Measurements from ENCODE around the gene TXNIP.

TXNIP gene

GRCh38 chr1:145959333-145959732 lies 37.0 kb downstream of the TXNIP start:
- no peak for ATAC-seq

GRCh38 chr1:145958734-145959133 lies 37.6 kb downstream of the TXNIP start:
- no peak for ATAC-seq
- TF ChIP-seq ZFP30 (CRISPR knock-in tag; IDR thresholded peaks at IDR 0.05) (no peak), TOX (CRISPR knock-in tag; IDR thresholded peaks at IDR 0.05; ENCODE audit: borderline replicate concordance) (no peak)

More at GRCh38 chr1:145959333-145959732, 37.0 kb downstream of the TXNIP start:
- TF ChIP-seq ZNF8 (CRISPR knock-in tag; IDR thresholded peaks at IDR 0.05) (no peak), ZC3H10 (CRISPR knock-in tag; IDR thresholded peaks at IDR 0.05) (no peak)

GRCh38 chr1:145957443-145958319 lies 38.7 kb downstream of the TXNIP start, which contains the start of gene LIX1L:
Gene LIX1L (minus strand): TSS chr1:145958017. CDS start chr1:145957927, 90 bp downstream.
- peak; percentile 72 for ATAC-seq
- TF ChIP-seq ZFP3 (CRISPR knock-in tag; IDR thresholded peaks at IDR 0.05) (peak; percentile 84; the same call in 1 of the 2 replicates), POU6F1 (CRISPR knock-in tag; IDR thresholded peaks at IDR 0.05; ENCODE audit: borderline replicate concordance, low read depth) (no peak)

- TF ChIP-seq ZC3H10 (CRISPR knock-in tag; IDR thresholded peaks at IDR 0.05) (peak; percentile 38; the same call in 1 of the 2 replicates), OSR1 (CRISPR knock-in tag; IDR thresholded peaks at IDR 0.05) (no peak)
- no peak for ATAC-seq
These were observed 39.5 kb downstream of the TXNIP start for GRCh38 chr1:145956781-145957442.

GRCh38 chr1:145956361-145956760 lies 40.0 kb downstream of the TXNIP start:
- TF ChIP-seq TOX (CRISPR knock-in tag; IDR thresholded peaks at IDR 0.05; ENCODE audit: borderline replicate concordance): no peak
- no peak for TF ChIP-seq ZFP3 (CRISPR knock-in tag; IDR thresholded peaks at IDR 0.05)
- no peak for TF ChIP-seq CSRNP3 (CRISPR knock-in tag; IDR thresholded peaks at IDR 0.05)
- no peak for TF ChIP-seq TCF4 (CRISPR knock-in tag; IDR thresholded peaks at IDR 0.05; ENCODE audit: borderline replicate concordance)
- no peak for TF ChIP-seq CREB5 (CRISPR knock-in tag; IDR thresholded peaks at IDR 0.05; ENCODE audit: low read depth)
- TF ChIP-seq PATZ1 (CRISPR knock-in tag; IDR thresholded peaks at IDR 0.05; ENCODE audit: borderline replicate concordance): no peak
- no peak for TF ChIP-seq POU6F1 (CRISPR knock-in tag; IDR thresholded peaks at IDR 0.05; ENCODE audit: borderline replicate concordance, low read depth)
- TF ChIP-seq ZFP30 (CRISPR knock-in tag; IDR thresholded peaks at IDR 0.05): no peak
- no peak for TF ChIP-seq OSR1 (CRISPR knock-in tag; IDR thresholded peaks at IDR 0.05)
- TF ChIP-seq RARB (CRISPR knock-in tag; IDR thresholded peaks at IDR 0.05): no peak
- ATAC-seq: no peak

GRCh38 chr1:145955436-145955835 lies 40.9 kb downstream of the TXNIP start:
- ATAC-seq: no peak
- TF ChIP-seq TSHZ2 (CRISPR knock-in tag; IDR thresholded peaks at IDR 0.05) (no peak), BACH2 (CRISPR knock-in tag; IDR thresholded peaks at IDR 0.05; ENCODE audit: borderline replicate concordance) (no peak), TOX (CRISPR knock-in tag; IDR thresholded peaks at IDR 0.05; ENCODE audit: borderline replicate concordance) (no peak), ZNF8 (CRISPR knock-in tag; IDR thresholded peaks at IDR 0.05) (no peak), PATZ1 (CRISPR knock-in tag; IDR thresholded peaks at IDR 0.05; ENCODE audit: borderline replicate concordance) (no peak), SNAI2 (CRISPR knock-in tag; IDR thresholded peaks at IDR 0.05) (no peak), ARNTL (CRISPR knock-in tag; IDR thresholded peaks at IDR 0.05; ENCODE audit: borderline replicate concordance, low read depth) (no peak)

Data from SK-N-SH treated with all-trans-retinoic acid at 6 μM for 48 hours (cell line).